ENCODE results near the gene GSN.

GSN gene

GRCh38 chr9:121273064-121273775 is 5.3 kb downstream of the GSN start:
- H3K27me3 ChIP-seq: no peaks in the 10 kb centered on the region
- no peaks in the 10 kb centered on the region for H3K9me3 ChIP-seq
- peak overlapping the region; percentile 85 for H3K27ac ChIP-seq
- H3K36me3 ChIP-seq: no peaks in the 10 kb centered on the region
- H3K4me1 ChIP-seq (ENCODE audit: control insufficient read depth in 1 of 2, insufficient read depth in 1 of 2, low read depth in 1 of 2, low read length in 1 of 2): peaks cover 72 to 77% of the 10 kb centered on the region in 2 experiments
- peak overlapping the region in 1 of 2 experiments; percentile 95 for H3K4me3 ChIP-seq (ENCODE audit: low read depth in 1 of 2, low read length in 1 of 2)
- no peak for TF ChIP-seq CTCF (IDR thresholded peaks at IDR 0.05)

DNA sequence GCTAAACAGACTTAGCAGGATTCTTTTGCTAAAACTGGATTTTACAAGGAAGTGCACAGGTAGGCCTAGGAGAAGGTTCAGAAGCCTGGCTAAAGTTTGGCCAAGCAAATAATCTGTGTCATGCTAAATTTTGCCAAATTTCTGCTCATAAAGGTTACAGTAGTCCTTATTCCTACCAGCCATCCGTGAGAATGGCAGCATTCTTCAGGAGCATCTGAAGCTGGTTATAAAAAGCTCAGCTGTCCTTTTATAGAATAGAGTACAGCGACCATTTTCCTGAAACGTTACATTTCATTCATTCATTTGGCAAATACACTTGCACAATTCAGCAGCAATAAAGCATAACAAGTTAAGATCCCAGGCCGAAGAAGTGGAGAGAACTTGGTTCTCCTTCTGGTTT is 6.9 kb downstream of the GSN start:
- no peaks in the 10 kb centered on the region for H3K9me3 ChIP-seq
- peak overlapping the region; percentile 53 for H3K27ac ChIP-seq
- H3K4me1 ChIP-seq (ENCODE audit: control insufficient read depth in 1 of 2, insufficient read depth in 1 of 2, low read depth in 1 of 2, low read length in 1 of 2): peaks cover 74 to 82% of the 10 kb centered on the region in 2 experiments
- no peak overlapping the region for H3K4me3 ChIP-seq (ENCODE audit: low read depth in 1 of 2, low read length in 1 of 2)
- H3K27me3 ChIP-seq: no peaks in the 10 kb centered on the region
- H3K36me3 ChIP-seq: no peaks in the 10 kb centered on the region
- no peak for TF ChIP-seq CTCF (IDR thresholded peaks at IDR 0.05)

- Histone ChIP-seq H3K36me3 (peaks cover 4% of the 10 kb centered on the region), H3K9me3 (no peaks in the 10 kb centered on the region), H3K27me3 (no peaks in the 10 kb centered on the region), H3K4me1 (ENCODE audit: control insufficient read depth in 1 of 2, insufficient read depth in 1 of 2, low read depth in 1 of 2, low read length in 1 of 2) (peaks cover 71 to 82% of the 10 kb centered on the region in 2 experiments), H3K27ac (no peak overlapping the region), H3K4me3 (ENCODE audit: low read depth in 1 of 2, low read length in 1 of 2) (no peak overlapping the region)
- TF ChIP-seq CTCF (IDR thresholded peaks at IDR 0.05): no peak
Observed at GRCh38 chr9:121275781-121276658, 8.1 kb downstream of the GSN start.

GRCh38 chr9:121277026-121277425 is 9.1 kb downstream of the GSN start:
- Histone ChIP-seq H3K27me3 (no peaks in the 10 kb centered on the region), H3K36me3 (peaks cover 14% of the 10 kb centered on the region), H3K4me3 (ENCODE audit: low read depth in 1 of 2, low read length in 1 of 2) (no peak overlapping the region), H3K27ac (peak overlapping the region; percentile 16), H3K9me3 (no peaks in the 10 kb centered on the region), H3K4me1 (ENCODE audit: control insufficient read depth in 1 of 2, insufficient read depth in 1 of 2, low read depth in 1 of 2, low read length in 1 of 2) (peaks cover 71 to 82% of the 10 kb centered on the region in 2 experiments)
- TF ChIP-seq CTCF (IDR thresholded peaks at IDR 0.05): no peak

- Histone ChIP-seq H3K9me3 (no peaks in the 10 kb centered on the region), H3K27ac (peak overlapping the region; percentile 81), H3K4me3 (ENCODE audit: low read depth in 1 of 2, low read length in 1 of 2) (no peak overlapping the region), H3K4me1 (ENCODE audit: control insufficient read depth in 1 of 2, insufficient read depth in 1 of 2, low read depth in 1 of 2, low read length in 1 of 2) (peaks cover 71 to 82% of the 10 kb centered on the region in 2 experiments), H3K27me3 (no peaks in the 10 kb centered on the region), H3K36me3 (peaks cover 21% of the 10 kb centered on the region)
- TF ChIP-seq CTCF (IDR thresholded peaks at IDR 0.05): no peak
Observed at GRCh38 chr9:121277518-121278295, 9.7 kb downstream of the GSN start.

All from neutrophil (primary cell).